GM12891 (cell line): ENCODE data around the gene RNASE4.

Source experiments
- PAX5 ChIP-seq: IDR thresholded peaks from 2 replicates; pipeline ENCODE4 v1.6.1; 2011; ENCODE audit warnings: low read length, moderate library complexity, mild to moderate bottlenecking; ENCODE audit not compliant: insufficient read depth, severe bottlenecking
- POLR2A ChIP-seq: IDR thresholded peaks from 2 replicates; pipeline ENCODE4 v1.6.1; 2011; ENCODE audit warnings: low read depth, low read length, control low read depth
- POLR2AphosphoS5 ChIP-seq: IDR thresholded peaks from 2 replicates; pipeline ENCODE4 v1.6.1; 2011; ENCODE audit warnings: low read depth, low read length, control low read depth
- POU2F2 ChIP-seq: IDR thresholded peaks from 2 replicates; pipeline ENCODE4 v1.6.1; 2011; ENCODE audit warnings: low read depth, mild to moderate bottlenecking, control low read depth, low read length, moderate library complexity
- SPI1 ChIP-seq: IDR thresholded peaks from 2 replicates; pipeline ENCODE4 v1.6.1; 2011; ENCODE audit warnings: low read depth, low read length, control low read depth
- TAF1 ChIP-seq: IDR thresholded peaks from 2 replicates; pipeline ENCODE4 v1.6.1; 2011; ENCODE audit warnings: low read depth, low read length, control low read depth

DNA sequence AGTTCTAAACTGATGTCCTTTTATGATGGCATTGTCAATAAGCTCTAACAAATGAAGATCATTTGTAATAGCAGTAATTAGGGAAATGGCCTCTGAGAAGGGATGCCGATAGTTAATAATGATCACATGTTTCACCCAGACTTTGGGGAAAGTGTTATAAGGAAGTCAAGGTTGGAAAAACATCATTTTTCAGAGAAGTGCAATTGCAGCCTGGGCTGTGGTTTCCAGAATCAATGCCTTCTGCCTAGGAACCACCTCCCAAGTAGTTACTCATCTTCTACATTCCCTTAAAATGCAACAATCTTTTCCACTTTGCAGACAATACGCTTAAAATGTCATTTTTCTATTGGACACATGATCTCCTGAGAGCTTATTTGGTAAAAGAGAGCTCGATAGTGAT is 62.2 kb downstream of the RNASE4 start:
- no peak for TF ChIP-seq POLR2A
- TF ChIP-seq POLR2AphosphoS5: no peak
- no peak for TF ChIP-seq TAF1
- TF ChIP-seq SPI1: no peak
- no peak for TF ChIP-seq POU2F2
- TF ChIP-seq PAX5: no peak
